H9 (cell line): Measurements from ENCODE around the gene SFMBT1. TPM values are rescaled to one million over a fixed set of nuclear protein-coding genes. Genes with fewer than 3 reads are reported as not detected.

Experiments used
- DNase-seq: peaks from one replicate; pipeline ENCODE4 v3.0.0-alpha.2; 2017
- H2AFZ ChIP-seq: one replicate; pipeline ENCODE4 v1.6.1; 2013; ENCODE audit warnings: mild to moderate bottlenecking, low read length, control low read depth, moderate library complexity
- H2AK5ac ChIP-seq: 2 replicates; pipeline ENCODE4 v1.6.1; 2013; ENCODE audit warnings: low read length, control low read depth, mixed read lengths; ENCODE audit not compliant: insufficient read length
- H2BK120ac ChIP-seq: one replicate; pipeline ENCODE4 v1.6.1; 2013; ENCODE audit warnings: low read depth, mild to moderate bottlenecking, low read length, control low read depth, inconsistent platforms; ENCODE audit not compliant: poor library complexity, severe bottlenecking
- H2BK12ac ChIP-seq: 2 replicates; pipeline ENCODE4 v1.6.1; 2013; ENCODE audit warnings: low read length, control low read depth, mixed read lengths, low read depth; ENCODE audit not compliant: insufficient read length
- H2BK15ac ChIP-seq: 2 replicates; pipeline ENCODE4 v1.6.1; 2013; ENCODE audit warnings: low read depth, low read length, control low read depth
- H2BK20ac ChIP-seq: one replicate; pipeline ENCODE4 v1.6.1; 2013; ENCODE audit warnings: low read depth, mild to moderate bottlenecking, low read length, control low read depth, inconsistent platforms; ENCODE audit not compliant: poor library complexity, severe bottlenecking
- H2BK5ac ChIP-seq: 2 replicates; pipeline ENCODE4 v1.6.1; 2013; ENCODE audit warnings: low read length, control low read depth, mixed read lengths; ENCODE audit not compliant: insufficient read length
- H3K14ac ChIP-seq: 2 replicates; pipeline ENCODE4 v1.6.1; 2013; ENCODE audit warnings: low read length, control low read depth; ENCODE audit not compliant: insufficient read depth
- H3K18ac ChIP-seq: 2 replicates; pipeline ENCODE4 v1.6.1; 2013; ENCODE audit warnings: low read depth, mild to moderate bottlenecking, mixed read lengths, low read length, control low read depth; ENCODE audit not compliant: insufficient read length
- H3K23ac ChIP-seq: 2 replicates; pipeline ENCODE4 v1.6.1; 2013; ENCODE audit warnings: low read length, control low read depth, mixed read lengths, low read depth; ENCODE audit not compliant: insufficient read length
- H3K23me2 ChIP-seq: 2 replicates; pipeline ENCODE4 v1.6.1; 2013; ENCODE audit warnings: low read depth, mild to moderate bottlenecking, mixed read lengths, low read length, control low read depth; ENCODE audit not compliant: insufficient read length, poor library complexity, severe bottlenecking
- H3K27ac ChIP-seq: 2 replicates; pipeline ENCODE4 v1.5.1; 2013; ENCODE audit warnings: low read length, control low read depth, mixed read lengths, low read depth; ENCODE audit not compliant: insufficient read length
- H3K27me3 ChIP-seq: 2 replicates; pipeline ENCODE4 v1.6.1; 2013; ENCODE audit warnings: low read length, control low read depth, inconsistent platforms; ENCODE audit not compliant: insufficient read depth
- H3K4ac ChIP-seq: 2 replicates; pipeline ENCODE4 v1.6.1; 2013; ENCODE audit warnings: low read depth, mild to moderate bottlenecking, control low read depth, inconsistent platforms, low read length, moderate library complexity
- H3K4me1 ChIP-seq: 2 replicates; pipeline ENCODE4 v1.6.1; 2013; ENCODE audit warnings: low read length, control low read depth, inconsistent platforms; ENCODE audit not compliant: insufficient read depth
- H3K4me2 ChIP-seq: 2 replicates; pipeline ENCODE4 v1.6.1; 2013; ENCODE audit warnings: low read length, control low read depth, mixed read lengths; ENCODE audit not compliant: insufficient read length, insufficient read depth
- H3K56ac ChIP-seq: 2 replicates; pipeline ENCODE4 v1.6.1; 2013; ENCODE audit warnings: low read depth, mild to moderate bottlenecking, mixed read lengths, low read length, control low read depth; ENCODE audit not compliant: insufficient read length
- H3K79me1 ChIP-seq: 2 replicates; pipeline ENCODE4 v1.6.1; 2013; ENCODE audit warnings: low read depth, mild to moderate bottlenecking, moderate library complexity, low read length, control low read depth, inconsistent platforms; ENCODE audit not compliant: insufficient read depth, poor library complexity, severe bottlenecking
- H3K79me2 ChIP-seq: 2 replicates; pipeline ENCODE4 v1.6.1; 2013; ENCODE audit warnings: low read length, control low read depth, inconsistent platforms; ENCODE audit not compliant: insufficient read depth
- H3K9ac ChIP-seq: 2 replicates; pipeline ENCODE4 v1.6.1; 2013; ENCODE audit warnings: low read length, control low read depth, mixed read lengths; ENCODE audit not compliant: insufficient read length; ENCODE audit errors: extremely low read depth
- H3K9me3 ChIP-seq: one replicate; pipeline ENCODE4 v1.6.1; 2013; ENCODE audit warnings: low read depth, low read length, inconsistent platforms; ENCODE audit not compliant: control insufficient read depth
- H3T11ph ChIP-seq: one replicate; pipeline ENCODE4 v1.6.1; 2013; ENCODE audit warnings: mild to moderate bottlenecking, low read length, control low read depth, inconsistent platforms
- H4K20me1 ChIP-seq: one replicate; pipeline ENCODE4 v1.6.1; 2013; ENCODE audit not compliant: control insufficient read depth, insufficient read length, insufficient read depth
- H4K5ac ChIP-seq: 2 replicates; pipeline ENCODE4 v1.6.1; 2013; ENCODE audit warnings: low read depth, mild to moderate bottlenecking, mixed read lengths, low read length, control low read depth; ENCODE audit not compliant: insufficient read length
- H4K8ac ChIP-seq: replicated peaks from 2 replicates; pipeline ENCODE4 v1.6.1; 2013; ENCODE audit warnings: low read length, control low read depth, mixed read lengths, low read depth; ENCODE audit not compliant: insufficient read length
- H4K91ac ChIP-seq: 2 replicates; pipeline ENCODE4 v1.6.1; 2013; ENCODE audit warnings: low read depth, mild to moderate bottlenecking, moderate library complexity, mixed read lengths, low read length, control low read depth; ENCODE audit not compliant: insufficient read length
- H3K27ac Mint-ChIP-seq, 3 experiments: 2 replicates in 2 of 3; 3 replicates in 1 of 3; pipeline ENCODE4 v1.8.0; 2020 to 2021; ENCODE audit warnings: mixed read lengths in 3 of 3, mild to moderate bottlenecking in 1 of 3, moderate library complexity in 1 of 3
- H3K27me3 Mint-ChIP-seq: 2 replicates; pipeline ENCODE4 v1.8.0; 2021; ENCODE audit warnings: low read depth, mild to moderate bottlenecking, moderate library complexity, mixed read lengths
- H3K36me3 Mint-ChIP-seq, 3 experiments: 2 replicates in 2 of 3; 3 replicates in 1 of 3; pipeline ENCODE4 v1.8.0; 2020 to 2021; ENCODE audit warnings: low read depth in 3 of 3, mixed read lengths in 3 of 3; ENCODE audit not compliant: insufficient read depth in 1 of 3
- H3K4me1 Mint-ChIP-seq, 2 experiments: 2 replicates each; pipeline ENCODE4 v1.8.0; 2020; ENCODE audit warnings: mixed read lengths in 2 of 2
- H3K4me3 Mint-ChIP-seq, 2 experiments: 2 replicates in 1 of 2; 3 replicates in 1 of 2; pipeline ENCODE4 v1.8.0; 2020 to 2021; ENCODE audit warnings: mild to moderate bottlenecking in 2 of 2, mixed read lengths in 2 of 2, moderate library complexity in 1 of 2
- H3K9me3 Mint-ChIP-seq, 2 experiments: 2 replicates in 1 of 2; 3 replicates in 1 of 2; pipeline ENCODE4 v1.8.0; 2020; ENCODE audit warnings: mild to moderate bottlenecking in 2 of 2, mixed read lengths in 2 of 2, moderate library complexity in 1 of 2
- CTCF ChIP-seq: fragments of 200-600 bp; sonication (generic); conservative IDR thresholded peaks from 3 replicates; pipeline ENCODE4 v1.8.0; 2021; ENCODE audit warnings: antibody characterized with exemption, mild to moderate bottlenecking
- WGBS: extraction: QIAGEN DNeasy Blood & Tissue Kit; methylation state at CpG from one replicate; pipeline ENCODE4 v1.1.7; 2013; ENCODE audit warnings: missing lambda C conversion rate, low lambda C conversion rate, mixed read lengths; ENCODE audit not compliant: insufficient read length; ENCODE audit errors: extremely low coverage; 5-methylcytosine and 5-hydroxymethylcytosine counted together
- total RNA-seq: library from RNA; stranded (reverse); gene quantifications from 2 replicates; pipeline ENCODE4 v1.2.1, GENCODE V29; 2021

The SFMBT1 gene
- total RNA-seq, 1 experiment from 2014 or later, result 15.3 TPM

GRCh38 chr3:53005854-53006513 lies 39.9 kb downstream of the SFMBT1 start:
- TF ChIP-seq CTCF, result no peak
- WGBS, result no CpG with 5 or more reads among the region's 12 CpGs

More at GRCh38 chr3:53005854-53006513, 39.9 kb downstream of the SFMBT1 start:
- Histone ChIP-seq H2BK120ac (no peak overlapping the region), H2BK12ac (no peak overlapping the region), H2BK15ac (no peak overlapping the region), H2BK20ac (no peak overlapping the region), H3K23me2 (no peaks in the 10 kb centered on the region), H4K8ac (no peak overlapping the region), H3K18ac (no peak overlapping the region), H2AFZ (no peak overlapping the region), H3K27ac (no peak overlapping the region), H3K14ac (no peak overlapping the region; the same call in 1 of the 2 replicates), H4K5ac (no peak overlapping the region), H3T11ph (no peak overlapping the region), H3K4ac (no peak overlapping the region), H3K4me2 (no peak overlapping the region), H3K79me1 (no peaks in the 10 kb centered on the region), H2AK5ac (no peak overlapping the region), H3K79me2 (no peaks in the 10 kb centered on the region), H3K9ac (no peak overlapping the region), H3K4me1 (no peaks in the 10 kb centered on the region; the same call in 1 of the 2 replicates), H3K27me3 (no peaks in the 10 kb centered on the region), H3K56ac (no peak overlapping the region), H3K9me3 (no peaks in the 10 kb centered on the region), H3K23ac (no peak overlapping the region), H4K20me1 (no peaks in the 10 kb centered on the region), H4K91ac (no peak overlapping the region), H2BK5ac (no peak overlapping the region)
- peaks cover 10 to 14% of the 10 kb centered on the region in 2 experiments for H3K4me1 Mint-ChIP-seq
- no peak overlapping the region for H3K4me3 Mint-ChIP-seq
- DNase-seq, result no peak
- H3K27ac Mint-ChIP-seq, result no peak overlapping the region; a peak in 1 of 7 replicates
- H3K36me3 Mint-ChIP-seq, result no peaks in the 10 kb centered on the region
- H3K27me3 Mint-ChIP-seq, result no peaks in the 10 kb centered on the region
- no peaks in the 10 kb centered on the region for H3K9me3 Mint-ChIP-seq
